IPS-11a (cell line): Measurements from ENCODE around the gene XKR7.

Experiments used
- H3K4me3 ChIP-seq: one replicate; pipeline ENCODE4 v1.5.1; 2013; ENCODE audit warnings: low read depth, low read length, control low read depth

Gene XKR7

DNA sequence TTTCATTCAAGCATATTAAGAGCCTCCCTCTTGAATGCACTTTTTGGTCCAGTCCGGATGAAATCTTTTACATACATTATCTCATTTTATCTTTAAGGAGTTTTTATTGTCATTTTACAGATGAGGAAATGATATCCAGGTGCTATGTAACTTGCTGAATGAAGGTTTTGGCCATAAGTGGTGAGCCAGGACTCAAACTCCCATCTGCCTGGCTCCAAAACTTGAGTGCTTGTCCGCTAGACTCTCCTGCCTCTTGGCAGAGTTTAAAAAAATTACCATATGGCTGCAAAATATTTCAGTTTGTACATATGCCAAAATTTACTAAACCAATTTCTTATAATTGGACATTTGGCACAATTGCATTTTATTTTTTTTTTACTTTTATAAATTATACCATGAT lies 28.3 kb upstream of the XKR7 start:
- no peak overlapping the region for H3K4me3 ChIP-seq

GRCh38 chr20:31943052-31943471 lies 24.9 kb upstream of the XKR7 start:
- H3K4me3 ChIP-seq = no peak overlapping the region

DNA sequence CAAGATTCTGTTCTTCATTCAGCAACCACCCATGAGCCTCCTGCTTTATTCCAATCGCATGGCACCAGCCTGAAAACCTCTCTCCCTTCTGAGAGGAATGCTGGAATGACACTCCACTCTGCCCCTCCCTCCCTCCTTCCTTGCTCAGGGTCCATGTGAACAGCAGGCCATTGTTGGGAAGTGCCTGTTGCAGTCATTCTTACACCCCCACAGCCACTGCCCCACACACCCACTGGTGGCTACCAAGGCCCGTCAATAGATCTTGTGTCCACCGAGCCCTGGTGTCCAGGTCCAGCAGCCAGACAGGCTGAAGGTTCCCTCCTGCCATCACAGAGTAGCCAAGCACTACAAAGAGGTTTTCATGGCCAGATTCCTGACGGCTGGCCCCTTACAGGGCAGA lies 22.6 kb upstream of the XKR7 start:
- H3K4me3 ChIP-seq = no peak overlapping the region

DNA sequence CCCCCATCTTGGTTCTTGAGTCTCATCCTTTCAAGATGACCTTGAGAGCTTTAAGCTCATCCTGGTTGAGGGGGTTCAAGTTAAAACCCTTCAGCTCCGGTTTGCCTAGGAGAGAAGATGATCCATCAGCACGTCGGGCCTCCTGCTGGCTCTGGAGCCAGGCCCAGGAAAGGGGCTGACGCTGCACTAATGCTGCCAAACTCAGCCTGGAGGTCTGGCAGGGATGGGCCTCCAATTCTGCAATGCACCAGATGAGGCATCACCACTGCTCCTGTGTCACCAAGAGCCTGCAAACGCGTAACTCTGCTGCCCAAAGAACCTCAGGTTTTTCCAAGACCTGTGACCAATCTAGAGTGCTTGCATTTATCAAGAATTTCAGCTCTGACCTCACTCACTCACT lies 22.2 kb upstream of the XKR7 start:
- no peak overlapping the region for H3K4me3 ChIP-seq

GRCh38 chr20:31948008-31948407 lies 19.9 kb upstream of the XKR7 start:
- no peak overlapping the region for H3K4me3 ChIP-seq

GRCh38 chr20:31949877-31950646 lies 17.9 kb upstream of the XKR7 start:
- no peak overlapping the region for H3K4me3 ChIP-seq

DNA sequence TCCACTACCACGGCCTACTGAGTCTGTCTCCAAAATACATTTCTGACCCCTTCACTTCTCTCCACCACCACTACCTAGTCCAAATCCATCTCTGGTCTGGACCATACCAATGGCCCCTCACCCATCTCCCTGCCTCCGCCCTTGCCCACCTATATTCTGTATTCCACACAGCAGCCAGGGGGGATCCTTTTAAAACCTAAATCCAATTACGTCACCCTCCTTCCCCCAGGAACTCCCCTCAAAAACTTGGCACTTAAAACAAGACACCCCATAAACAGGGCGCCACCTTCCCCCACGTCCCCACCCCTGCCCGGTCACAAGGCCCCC lies 16.8 kb upstream of the XKR7 start:
- peak overlapping the region; percentile 92 for H3K4me3 ChIP-seq

DNA sequence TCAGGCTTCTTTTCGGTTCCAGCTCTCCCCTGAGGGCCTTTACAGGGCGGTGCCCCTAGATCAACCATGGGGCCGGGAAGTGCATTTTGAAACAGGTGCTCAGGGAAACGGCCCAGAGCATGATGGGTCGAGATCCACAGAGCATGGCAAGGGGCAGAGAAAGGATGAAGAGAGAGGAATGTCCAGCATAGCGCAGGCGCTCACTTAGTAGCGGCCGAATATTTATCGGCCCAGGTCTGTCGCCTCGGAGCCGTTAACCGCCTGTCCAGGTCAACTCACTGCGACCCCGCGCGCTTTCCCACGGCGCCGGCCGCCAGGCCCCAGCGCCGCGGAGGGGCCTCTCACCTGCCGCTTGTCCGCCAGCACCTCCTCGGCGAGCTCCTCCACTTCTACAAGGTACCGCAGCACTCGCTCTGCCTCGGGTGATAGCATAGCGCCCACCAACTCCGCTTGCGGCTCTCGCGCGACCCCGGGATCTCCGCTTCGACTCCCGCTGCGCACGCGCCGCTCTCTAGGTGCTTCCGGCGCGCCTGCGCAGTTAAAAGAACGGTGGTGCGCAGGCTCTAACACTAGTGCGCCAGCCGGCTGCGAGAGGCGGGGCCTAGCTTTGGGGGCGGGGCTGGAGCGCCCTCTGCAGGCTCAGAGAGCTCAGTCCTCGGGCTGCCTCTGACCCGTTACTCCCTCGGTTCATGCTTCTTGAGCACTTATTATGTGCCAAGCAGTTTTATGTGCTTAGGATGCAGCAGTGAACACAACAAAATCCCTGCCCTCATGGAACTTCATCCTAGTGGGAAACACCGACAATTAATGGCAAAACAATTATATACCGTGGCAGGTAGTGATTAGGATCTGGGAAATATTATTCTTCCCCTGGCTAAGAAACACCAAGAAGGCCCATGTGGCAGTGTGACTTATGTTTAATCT lies 16.2 kb upstream of the XKR7 start, which contains the start of gene PDRG1:
TSS of gene PDRG1 (minus strand) at position 517 of the 924 bp plus-strand sequence. CDS start at position 432, 85 bp downstream.
- peak within 1 kb of the TSS; percentile 92 for H3K4me3 ChIP-seq

DNA sequence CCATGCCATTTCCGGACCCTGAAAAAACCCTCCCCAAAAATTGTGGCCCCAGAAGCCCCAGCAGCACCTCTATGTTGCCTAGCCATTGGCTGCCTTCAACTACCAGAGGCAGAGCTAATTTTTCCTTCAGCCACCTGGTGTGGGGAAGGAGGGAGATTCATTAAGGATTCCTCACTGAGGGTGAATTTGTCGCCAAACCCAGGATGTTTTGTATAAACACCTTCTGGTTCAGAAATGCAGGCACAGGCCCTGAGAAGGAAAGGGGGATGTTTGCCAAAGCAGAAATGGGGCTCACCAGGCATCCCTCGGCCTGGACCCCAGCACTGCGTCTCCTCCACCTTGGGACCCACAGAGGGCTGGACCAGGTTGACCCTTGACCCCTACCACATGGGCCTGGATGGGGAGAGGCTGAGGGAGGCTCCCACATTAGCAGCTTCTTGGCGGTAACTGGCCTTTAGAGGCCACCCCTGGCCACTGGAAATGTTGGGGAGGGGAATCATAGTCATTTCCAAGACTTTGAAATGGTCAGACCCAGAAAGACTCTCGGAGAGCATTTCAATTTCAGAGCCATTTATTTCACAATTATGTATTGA lies 14.3 kb upstream of the XKR7 start:
- H3K4me3 ChIP-seq = no peak overlapping the region

- no peak overlapping the region for H3K4me3 ChIP-seq
Measured at GRCh38 chr20:31954500-31954899, 13.5 kb upstream of the XKR7 start.

- no peak overlapping the region for H3K4me3 ChIP-seq
Measured at GRCh38 chr20:31956556-31957526, 11.1 kb upstream of the XKR7 start.

GRCh38 chr20:31962761-31963160 lies 5.2 kb upstream of the XKR7 start:
- no peak overlapping the region for H3K4me3 ChIP-seq

DNA sequence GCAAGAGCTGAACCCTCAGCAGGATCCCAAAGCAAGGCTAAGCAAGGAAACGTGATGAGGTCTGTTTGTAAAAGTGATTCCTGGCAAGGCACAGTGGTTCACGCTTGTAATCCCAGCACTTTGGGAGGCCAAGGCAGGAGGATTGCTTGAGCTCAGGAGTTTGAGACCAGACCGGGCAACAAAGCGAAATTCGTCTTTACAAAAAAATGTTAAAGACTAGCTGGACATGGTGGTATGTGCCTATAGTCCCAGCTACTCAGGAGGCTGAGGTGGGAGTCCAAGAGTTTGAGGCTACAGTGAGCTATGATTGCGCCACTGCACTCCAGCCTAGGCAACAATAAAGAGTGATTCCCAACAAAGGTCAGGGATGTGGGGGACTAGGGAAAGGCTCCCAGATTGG lies 4.1 kb upstream of the XKR7 start:
- H3K4me3 ChIP-seq = no peak overlapping the region

DNA sequence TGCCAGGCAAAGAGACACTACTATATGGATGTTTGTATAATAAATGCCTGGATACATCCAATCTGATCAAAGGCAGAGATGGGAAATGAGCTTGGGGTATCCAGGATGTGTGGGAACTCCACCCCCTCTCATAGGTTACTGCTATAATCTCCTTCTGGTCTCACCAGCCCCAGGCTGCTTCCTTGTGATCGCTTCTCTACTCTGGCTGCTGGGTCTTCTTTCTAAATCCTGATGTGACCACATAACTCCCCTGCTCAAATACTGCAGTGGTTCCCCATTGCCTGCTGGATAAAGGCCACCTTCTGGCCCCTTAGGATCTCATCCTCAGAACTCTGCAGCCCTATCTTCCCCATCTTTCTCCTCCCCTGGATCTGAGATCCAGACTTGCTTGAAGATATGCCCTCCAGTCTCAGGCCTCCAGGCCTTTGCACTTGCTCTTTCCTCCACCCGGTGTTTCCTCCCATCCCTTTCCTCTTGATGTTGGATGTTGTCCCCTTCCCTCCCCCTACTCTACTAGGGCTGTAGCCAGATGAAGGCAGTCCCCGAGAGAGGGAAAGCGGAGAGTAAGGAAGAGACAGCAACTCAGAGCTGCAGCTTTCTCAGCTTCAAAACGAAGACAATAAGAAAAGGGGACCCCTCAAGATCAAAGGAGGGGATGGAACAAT lies 828 bp upstream of the XKR7 start:
- H3K4me3 ChIP-seq = peak overlapping the region; percentile 63

DNA sequence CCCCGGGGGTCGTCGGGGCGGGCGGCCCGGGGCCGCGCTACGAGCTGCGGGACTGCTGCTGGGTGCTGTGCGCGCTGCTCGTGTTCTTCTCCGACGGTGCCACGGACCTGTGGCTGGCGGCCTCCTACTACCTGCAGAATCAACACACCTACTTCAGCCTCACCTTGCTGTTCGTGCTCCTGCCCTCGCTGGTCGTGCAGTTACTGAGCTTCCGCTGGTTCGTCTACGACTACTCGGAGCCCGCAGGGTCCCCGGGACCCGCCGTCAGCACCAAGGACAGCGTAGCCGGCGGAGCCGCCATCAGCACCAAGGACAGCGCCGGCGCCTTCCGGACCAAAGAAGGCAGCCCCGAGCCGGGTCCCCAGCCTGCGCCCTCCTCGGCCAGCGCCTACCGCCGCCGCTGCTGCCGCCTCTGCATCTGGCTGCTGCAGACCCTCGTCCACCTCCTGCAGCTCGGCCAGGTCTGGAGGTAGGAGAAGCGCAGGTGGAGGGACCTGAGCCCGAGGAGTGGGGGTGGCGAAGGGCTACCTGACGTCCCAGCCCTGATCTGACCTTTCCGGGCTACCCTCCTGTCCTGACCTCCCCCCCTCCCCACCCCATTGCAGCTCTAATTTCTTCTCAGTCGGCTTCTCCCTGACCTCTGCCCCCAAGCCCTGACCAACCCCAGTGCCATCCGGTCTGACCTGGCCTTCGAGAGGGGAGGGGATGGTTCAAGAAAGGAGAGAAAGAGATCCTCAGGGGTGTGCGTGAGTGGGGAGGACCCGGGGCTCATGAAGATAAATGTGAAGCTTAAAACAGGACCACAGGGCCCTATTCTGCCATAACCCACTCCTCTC lies 558 bp downstream of the XKR7 start:
- H3K4me3 ChIP-seq = peak overlapping the region; percentile 70

- H3K4me3 ChIP-seq = no peak overlapping the region
Measured at GRCh38 chr20:31969991-31970390, 2.0 kb downstream of the XKR7 start.

DNA sequence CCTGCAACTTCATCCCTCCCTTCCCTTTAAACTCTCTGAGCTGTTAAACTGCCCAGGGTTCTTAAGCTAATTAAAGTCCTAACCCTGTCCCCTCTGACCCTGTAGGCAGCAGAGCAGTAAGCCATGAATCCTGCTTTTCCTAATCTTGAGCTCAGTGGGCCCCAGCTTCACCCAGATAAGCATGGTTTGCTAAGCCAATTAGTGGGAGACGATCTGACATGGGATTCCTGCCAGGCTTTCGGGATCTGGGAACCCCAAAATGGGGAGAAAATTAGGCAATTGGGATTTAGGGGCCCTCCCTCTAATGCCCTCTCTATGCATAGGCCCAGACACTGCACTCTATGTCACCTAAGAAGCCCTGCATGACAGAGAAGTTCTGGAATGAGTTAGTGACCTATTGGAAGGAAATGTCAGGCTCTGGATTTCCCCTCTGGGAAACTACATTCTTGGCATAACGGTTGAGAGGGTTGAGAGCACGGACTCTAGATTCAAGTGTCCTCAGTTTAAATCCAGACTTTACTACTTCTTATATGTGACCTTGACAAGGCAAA lies 4.6 kb downstream of the XKR7 start:
- H3K4me3 ChIP-seq = no peak overlapping the region

DNA sequence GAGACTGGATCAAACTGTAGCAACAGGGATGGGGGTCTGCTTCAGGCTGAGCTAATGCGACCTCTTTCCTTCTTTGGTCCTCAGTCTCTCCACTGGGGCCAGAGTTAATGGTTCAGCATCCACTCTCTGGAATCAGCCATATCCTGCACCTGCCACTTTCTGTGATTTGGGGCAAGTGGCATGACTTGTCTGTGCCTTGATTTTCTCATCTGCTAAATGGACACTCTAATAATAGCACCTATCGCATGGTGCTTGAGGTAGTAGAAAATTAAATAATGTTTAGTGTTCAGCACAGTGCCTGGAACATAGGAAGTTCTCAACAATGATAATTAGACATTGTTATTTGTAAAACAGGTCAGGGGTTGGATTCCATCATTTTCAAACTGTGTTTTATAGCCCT lies 6.3 kb downstream of the XKR7 start:
- no peak overlapping the region for H3K4me3 ChIP-seq

GRCh38 chr20:31974951-31975487 lies 7.1 kb downstream of the XKR7 start:
- peak overlapping the region; percentile 1 for H3K4me3 ChIP-seq
